ENCODE results near the gene SFI1. TPM values are rescaled to one million over a fixed set of nuclear protein-coding genes. Genes with fewer than 3 reads are reported as not detected.
"Not testable (repeated sequence)": the region's sequence is repeated elsewhere in the genome, so short reads cannot be mapped to it uniquely, and the experiment has no call there.

Gene SFI1
- total and polyA plus RNA-seq, 2 experiments from 2014 or later = 16.1 to 23.3 TPM

DNA sequence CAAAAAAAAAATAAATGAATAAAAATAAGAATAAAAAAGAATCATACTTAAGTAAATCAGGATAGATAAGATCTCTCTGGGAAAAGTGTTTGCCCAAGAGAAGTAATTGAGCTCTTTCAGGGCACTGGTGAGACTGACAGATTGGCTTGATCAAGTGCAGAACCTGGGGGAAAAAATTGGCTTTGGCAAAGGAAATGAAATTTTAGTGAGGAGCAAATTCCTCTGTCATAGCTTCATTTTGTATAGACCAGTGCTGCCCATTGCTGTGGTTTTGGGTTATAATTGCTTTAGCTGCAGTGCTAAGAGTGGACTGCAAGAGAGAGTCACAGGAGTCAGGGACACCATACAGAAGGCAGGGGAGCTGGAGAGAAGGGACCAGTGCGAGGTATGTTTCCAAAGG, 35.7 kb downstream of the SFI1 start:
- Histone ChIP-seq H3K27me3 (no peaks in the 10 kb centered on the region), H3K4me2 (no peak overlapping the region), H3K36me3 (replicated peaks; ENCODE audit: insufficient read depth, low read depth) (no peaks in the 10 kb centered on the region), H3K4me1 (ENCODE audit: insufficient read depth) (no peaks in the 10 kb centered on the region), H3K9me3 (ENCODE audit: low read depth) (no peaks in the 10 kb centered on the region), H3K4me3 (no peak overlapping the region), H3K27ac (no peak overlapping the region), H3K79me2 (no peaks in the 10 kb centered on the region), H2AFZ (no peak overlapping the region), H4K20me1 (ENCODE audit: insufficient read depth, poor library complexity, severe bottlenecking) (no peaks in the 10 kb centered on the region), H3K9me2 (replicated peaks; ENCODE audit: insufficient read depth) (no peaks in the 10 kb centered on the region)
- WGBS (ENCODE audit: low lambda C conversion rate, missing lambda C conversion rate) = 91% methylated on average over 1 of the region's 1 CpG
- DNase-seq (ENCODE audit: low spot score) = no peak
- TF ChIP-seq EZH2 (IDR thresholded peaks at IDR 0.05; ENCODE audit: borderline replicate concordance) = no peak
- TF ChIP-seq EZH2phosphoT487 (IDR thresholded peaks at IDR 0.05; ENCODE audit: low read depth, severe bottlenecking, unreplicated experiment) = no peak
- no peak for TF ChIP-seq CTCF (IDR thresholded peaks at IDR 0.05; ENCODE audit: poor library complexity)

- TF ChIP-seq EZH2phosphoT487 (IDR thresholded peaks at IDR 0.05; ENCODE audit: low read depth, severe bottlenecking, unreplicated experiment) = no peak
- no peak for TF ChIP-seq EZH2 (IDR thresholded peaks at IDR 0.05; ENCODE audit: borderline replicate concordance)
- no peak for TF ChIP-seq CTCF (IDR thresholded peaks at IDR 0.05; ENCODE audit: poor library complexity)
- no peaks in the 10 kb centered on the region for H3K9me2 ChIP-seq (replicated peaks; ENCODE audit: insufficient read depth)
- H4K20me1 ChIP-seq (ENCODE audit: insufficient read depth, poor library complexity, severe bottlenecking) = no peaks in the 10 kb centered on the region
- no peak overlapping the region for H2AFZ ChIP-seq
- H3K27me3 ChIP-seq = no peaks in the 10 kb centered on the region
- H3K79me2 ChIP-seq = no peaks in the 10 kb centered on the region
- no peak overlapping the region for H3K4me2 ChIP-seq
- no peak overlapping the region for H3K27ac ChIP-seq
- no peak overlapping the region for H3K4me3 ChIP-seq
- H3K4me1 ChIP-seq (ENCODE audit: insufficient read depth) = no peaks in the 10 kb centered on the region
- DNase-seq (ENCODE audit: low spot score) = no peak
- H3K36me3 ChIP-seq (replicated peaks; ENCODE audit: insufficient read depth, low read depth) = no peaks in the 10 kb centered on the region
- WGBS (ENCODE audit: low lambda C conversion rate, missing lambda C conversion rate) = 93% methylated on average over 5 of the region's 5 CpGs
- no peaks in the 10 kb centered on the region for H3K9me3 ChIP-seq (ENCODE audit: low read depth)
Measured at GRCh38 chr22:31533374-31533773, 37.0 kb downstream of the SFI1 start.

DNA sequence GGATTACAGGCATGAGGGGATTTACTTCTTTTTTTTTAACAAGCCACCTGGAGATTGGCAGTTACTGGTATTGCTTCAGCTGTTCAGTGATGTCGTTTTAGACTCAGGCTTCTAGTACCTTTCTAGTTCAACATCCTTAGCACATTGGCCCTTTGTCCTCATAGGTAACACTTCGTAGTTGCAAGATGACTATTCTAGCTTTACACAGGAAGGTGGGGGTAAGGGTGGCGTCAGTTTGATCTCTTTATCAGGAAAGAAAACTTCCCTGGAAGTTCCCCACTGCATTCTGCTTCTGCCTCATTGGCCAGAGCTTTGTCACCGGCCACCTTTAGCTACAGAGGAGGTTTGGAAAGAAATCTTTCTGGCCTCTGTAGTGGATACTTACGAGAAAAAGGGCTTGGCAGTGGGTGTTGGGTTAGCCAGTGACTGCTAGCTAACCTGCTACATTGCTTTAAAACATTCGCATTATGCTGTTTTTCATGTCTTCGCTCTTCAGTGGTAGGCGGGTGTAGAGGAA, 40.7 kb downstream of the SFI1 start:
- DNase-seq (ENCODE audit: low spot score) = peak; percentile 16
- H2AFZ ChIP-seq = no peak overlapping the region
- H3K27me3 ChIP-seq = no peaks in the 10 kb centered on the region
- H3K9me3 ChIP-seq (ENCODE audit: low read depth) = no peaks in the 10 kb centered on the region
- H3K4me3 ChIP-seq = no peak overlapping the region
- no peaks in the 10 kb centered on the region for H3K79me2 ChIP-seq
- 75% methylated on average over 8 of the region's 8 CpGs for WGBS (ENCODE audit: low lambda C conversion rate, missing lambda C conversion rate)
- H3K4me1 ChIP-seq (ENCODE audit: insufficient read depth) = no peaks in the 10 kb centered on the region
- H3K36me3 ChIP-seq (replicated peaks; ENCODE audit: insufficient read depth, low read depth) = no peaks in the 10 kb centered on the region
- H3K27ac ChIP-seq = peak overlapping the region; percentile 57
- TF ChIP-seq EZH2phosphoT487 (IDR thresholded peaks at IDR 0.05; ENCODE audit: low read depth, severe bottlenecking, unreplicated experiment) (no peak), EZH2 (IDR thresholded peaks at IDR 0.05; ENCODE audit: borderline replicate concordance) (no peak), CTCF (IDR thresholded peaks at IDR 0.05; ENCODE audit: poor library complexity) (no peak)
- H3K9me2 ChIP-seq (replicated peaks; ENCODE audit: insufficient read depth) = no peaks in the 10 kb centered on the region
- H3K4me2 ChIP-seq = no peak overlapping the region
- no peaks in the 10 kb centered on the region for H4K20me1 ChIP-seq (ENCODE audit: insufficient read depth, poor library complexity, severe bottlenecking)

DNA sequence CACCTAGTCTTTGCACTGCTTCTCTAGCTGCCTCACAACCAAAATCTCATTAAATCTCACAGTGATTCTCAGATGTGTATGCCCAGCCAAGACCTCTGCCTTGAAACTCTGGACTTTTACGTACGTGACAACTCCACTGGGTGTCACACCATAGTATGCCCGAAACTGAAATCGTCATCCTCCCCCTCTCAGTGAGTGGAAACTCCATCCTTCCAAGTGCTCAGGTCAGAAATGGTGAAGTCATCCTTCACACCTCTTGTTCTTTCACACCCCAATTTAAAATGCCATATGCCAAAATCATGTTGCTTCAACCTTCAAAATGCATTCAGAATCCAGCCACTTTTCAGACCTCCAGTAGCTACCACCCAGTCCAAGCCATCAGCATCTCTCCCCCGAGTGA, 42.5 kb downstream of the SFI1 start:
- Histone ChIP-seq H3K9me2 (replicated peaks; ENCODE audit: insufficient read depth) (no peaks in the 10 kb centered on the region), H3K4me2 (no peak overlapping the region), H2AFZ (no peak overlapping the region), H3K36me3 (replicated peaks; ENCODE audit: insufficient read depth, low read depth) (no peaks in the 10 kb centered on the region), H4K20me1 (ENCODE audit: insufficient read depth, poor library complexity, severe bottlenecking) (no peaks in the 10 kb centered on the region), H3K4me1 (ENCODE audit: insufficient read depth) (no peaks in the 10 kb centered on the region), H3K79me2 (no peaks in the 10 kb centered on the region), H3K4me3 (no peak overlapping the region), H3K27ac (no peak overlapping the region), H3K9me3 (ENCODE audit: low read depth) (no peaks in the 10 kb centered on the region), H3K27me3 (no peaks in the 10 kb centered on the region)
- WGBS (ENCODE audit: low lambda C conversion rate, missing lambda C conversion rate) = 98% methylated on average over 5 of the region's 5 CpGs
- DNase-seq (ENCODE audit: low spot score) = no peak
- TF ChIP-seq EZH2 (IDR thresholded peaks at IDR 0.05; ENCODE audit: borderline replicate concordance) = no peak
- no peak for TF ChIP-seq CTCF (IDR thresholded peaks at IDR 0.05; ENCODE audit: poor library complexity)
- no peak for TF ChIP-seq EZH2phosphoT487 (IDR thresholded peaks at IDR 0.05; ENCODE audit: low read depth, severe bottlenecking, unreplicated experiment)

DNA sequence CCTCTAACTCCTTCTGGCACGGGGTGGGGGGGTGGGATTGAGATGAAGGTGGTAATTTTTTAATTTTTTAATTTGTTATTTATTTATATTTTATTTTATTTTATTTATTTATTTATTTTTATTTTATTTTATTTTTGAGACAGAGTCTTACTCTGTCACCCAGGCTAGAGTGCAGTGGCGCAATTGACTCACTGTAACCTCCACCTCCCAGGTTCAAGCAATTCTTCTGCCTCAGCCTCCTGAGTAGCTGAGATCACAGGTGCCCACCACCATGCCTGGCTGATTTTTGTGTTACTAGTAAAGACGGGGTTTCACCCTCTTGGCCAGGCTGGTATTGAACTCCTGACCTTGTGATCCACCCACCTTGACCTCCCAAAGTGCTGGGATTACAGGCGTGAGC, 43.8 kb downstream of the SFI1 start:
- not testable (repeated sequence) for H3K4me1 ChIP-seq (ENCODE audit: insufficient read depth); H3K27ac ChIP-seq; H3K4me2 ChIP-seq; H3K27me3 ChIP-seq; H3K4me3 ChIP-seq; H3K36me3 ChIP-seq (replicated peaks; ENCODE audit: insufficient read depth, low read depth); H3K9me3 ChIP-seq (ENCODE audit: low read depth); H3K9me2 ChIP-seq (replicated peaks; ENCODE audit: insufficient read depth); H3K79me2 ChIP-seq; H4K20me1 ChIP-seq (ENCODE audit: insufficient read depth, poor library complexity, severe bottlenecking); DNase-seq (ENCODE audit: low spot score); H2AFZ ChIP-seq
- WGBS (ENCODE audit: low lambda C conversion rate, missing lambda C conversion rate) = 97% methylated on average over 4 of the region's 4 CpGs

Measured in hepatocyte (in vitro differentiated cells).